ENCODE data around the gene VPS18. TPM values are rescaled to one million over a fixed set of nuclear protein-coding genes. Genes with fewer than 3 reads are reported as not detected.

VPS18 gene
- total RNA-seq, 2 experiments from 2014 or later = 20.1 to 21.2 TPM

- ATAC-seq (ENCODE audit: low read depth) (peak; percentile 27), DNase-seq (peak; percentile 55)
- no peaks in the 10 kb centered on the region for H3K9me3 Mint-ChIP-seq
- no peak overlapping the region for H3K27ac Mint-ChIP-seq
- H3K4me3 Mint-ChIP-seq = peak overlapping the region; percentile 19
- POLR2A ChIA-PET = interaction anchor here (2.8 kb wide), 1 partner anchor 15 kb away, joined by 11 read pairs; no protein-coding TSS in a partner anchor
- no peaks in the 10 kb centered on the region for H3K36me3 Mint-ChIP-seq
- peaks cover 19% of the 10 kb centered on the region for H3K4me1 Mint-ChIP-seq
- H3K27me3 Mint-ChIP-seq = peaks cover 66% of the 10 kb centered on the region
Measured at GRCh38 chr15:40925863-40926658, 31.8 kb downstream of the VPS18 start.

- H3K27me3 Mint-ChIP-seq = peaks cover 75% of the 10 kb centered on the region
- POLR2A ChIA-PET = interaction anchor here (2.0 kb wide), 1 partner anchor 26 kb away, joined by 8 read pairs; the partner anchor contains the start of gene CHAC1
Measured at GRCh38 chr15:40926659-40927494, 32.6 kb downstream of the VPS18 start.

GRCh38 chr15:40927495-40927872 lies 33.2 kb downstream of the VPS18 start:
- no peak for DNase-seq
- peak overlapping the region; percentile 21 for H3K4me3 Mint-ChIP-seq
- H3K36me3 Mint-ChIP-seq = no peaks in the 10 kb centered on the region
- POLR2A ChIA-PET = interaction anchor here (2.0 to 3.6 kb wide), 2 partner anchors 14 to 26 kb away, joined by 8 to 14 read pairs; partner anchors contain the start of gene CHAC1
- no peak overlapping the region for H3K27ac Mint-ChIP-seq
- H3K9me3 Mint-ChIP-seq = no peaks in the 10 kb centered on the region
- peaks cover 79% of the 10 kb centered on the region for H3K27me3 Mint-ChIP-seq
- no peak for ATAC-seq (ENCODE audit: low read depth)
- H3K4me1 Mint-ChIP-seq = peaks cover 29% of the 10 kb centered on the region

More at GRCh38 chr15:40926659-40927494, 32.6 kb downstream of the VPS18 start:
- Mint-ChIP-seq H3K27ac (no peak overlapping the region), H3K4me1 (peaks cover 23% of the 10 kb centered on the region), H3K9me3 (no peaks in the 10 kb centered on the region), H3K36me3 (no peaks in the 10 kb centered on the region), H3K4me3 (peak overlapping the region; percentile 21)
- DNase-seq = no peak
- no peak for ATAC-seq (ENCODE audit: low read depth)

GRCh38 chr15:40927873-40928806 lies 33.9 kb downstream of the VPS18 start:
- no peaks in the 10 kb centered on the region for H3K36me3 Mint-ChIP-seq
- H3K9me3 Mint-ChIP-seq = no peaks in the 10 kb centered on the region
- H3K4me3 Mint-ChIP-seq = peak overlapping the region; percentile 51
- H3K27ac Mint-ChIP-seq = no peak overlapping the region
- ATAC-seq (ENCODE audit: low read depth) = no peak
- H3K27me3 Mint-ChIP-seq = peaks cover 79% of the 10 kb centered on the region
- DNase-seq = peak; percentile 56
- H3K4me1 Mint-ChIP-seq = peaks cover 29% of the 10 kb centered on the region
- POLR2A ChIA-PET = interaction anchor here (0.6 to 3.6 kb wide), 3 partner anchors 13 to 459 kb away, joined by 5 to 14 read pairs (median 8); partner anchors contain the start of gene CHAC1

DNA sequence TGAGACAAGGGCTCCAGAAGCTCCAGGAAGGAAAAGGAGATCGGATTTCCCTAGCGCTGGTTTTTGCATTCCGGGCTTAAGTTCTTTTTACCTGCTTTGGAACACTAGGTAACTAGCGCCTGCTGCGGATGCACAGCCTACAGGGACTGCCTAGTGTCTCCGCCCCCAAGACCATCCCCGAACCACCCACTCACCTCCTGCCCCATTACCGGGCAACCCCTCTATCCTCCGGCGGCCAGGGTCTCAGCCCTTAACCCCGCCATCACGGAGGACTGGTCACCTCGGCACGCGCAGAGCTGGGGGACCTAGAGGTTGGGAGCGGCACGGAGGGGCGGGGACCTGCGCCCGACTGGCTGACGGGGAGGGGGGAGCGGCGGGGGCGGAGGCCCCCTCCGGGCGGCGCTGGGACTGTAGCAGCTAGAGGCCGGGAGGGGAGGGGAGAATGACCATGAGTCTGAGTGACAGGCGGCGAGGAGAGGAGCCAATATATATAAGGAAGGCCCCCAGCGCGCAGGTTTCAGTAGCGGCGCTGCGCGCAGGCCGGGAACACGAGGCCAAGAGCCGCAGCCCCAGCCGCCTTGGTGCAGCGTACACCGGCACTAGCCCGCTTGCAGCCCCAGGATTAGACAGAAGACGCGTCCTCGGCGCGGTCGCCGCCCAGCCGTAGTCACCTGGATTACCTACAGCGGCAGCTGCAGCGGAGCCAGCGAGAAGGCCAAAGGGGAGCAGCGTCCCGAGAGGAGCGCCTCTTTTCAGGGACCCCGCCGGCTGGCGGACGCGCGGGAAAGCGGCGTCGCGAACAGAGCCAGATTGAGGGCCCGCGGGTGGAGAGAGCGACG lies 34.8 kb downstream of the VPS18 start, which contains the start of gene DLL4:
Gene DLL4 (plus strand): TSS at position 520 of the 839 bp plus-strand sequence. CDS start 329 bp downstream, outside the sequence.
- ATAC-seq (ENCODE audit: low read depth) = peak; percentile 37
- Mint-ChIP-seq H3K27me3 (peaks cover 79% of the 10 kb centered on the region), H3K27ac (no peak within 1 kb of the TSS), H3K36me3 (no peaks in the 10 kb centered on the region), H3K4me1 (peaks cover 31% of the 10 kb centered on the region), H3K4me3 (peak within 1 kb of the TSS; percentile 72), H3K9me3 (no peaks in the 10 kb centered on the region)
- POLR2A ChIA-PET = interaction anchor here (1.1 to 3.6 kb wide), 3 partner anchors 12 to 24 kb away, joined by 3 to 14 read pairs (median 8); partner anchors contain the start of gene CHAC1
- peak; percentile 63 for DNase-seq

- no peak for ATAC-seq (ENCODE audit: low read depth)
- Mint-ChIP-seq H3K4me1 (peaks cover 31% of the 10 kb centered on the region), H3K4me3 (peak overlapping the region; percentile 72), H3K27me3 (peaks cover 72% of the 10 kb centered on the region), H3K36me3 (no peaks in the 10 kb centered on the region), H3K27ac (no peak overlapping the region), H3K9me3 (no peaks in the 10 kb centered on the region)
- POLR2A ChIA-PET = interaction anchor here (1.1 to 3.6 kb wide), 3 partner anchors 12 to 24 kb away, joined by 3 to 14 read pairs (median 8); partner anchors contain the start of gene CHAC1
- no peak for DNase-seq
Measured at GRCh38 chr15:40929660-40930429, 35.6 kb downstream of the VPS18 start.

DNA sequence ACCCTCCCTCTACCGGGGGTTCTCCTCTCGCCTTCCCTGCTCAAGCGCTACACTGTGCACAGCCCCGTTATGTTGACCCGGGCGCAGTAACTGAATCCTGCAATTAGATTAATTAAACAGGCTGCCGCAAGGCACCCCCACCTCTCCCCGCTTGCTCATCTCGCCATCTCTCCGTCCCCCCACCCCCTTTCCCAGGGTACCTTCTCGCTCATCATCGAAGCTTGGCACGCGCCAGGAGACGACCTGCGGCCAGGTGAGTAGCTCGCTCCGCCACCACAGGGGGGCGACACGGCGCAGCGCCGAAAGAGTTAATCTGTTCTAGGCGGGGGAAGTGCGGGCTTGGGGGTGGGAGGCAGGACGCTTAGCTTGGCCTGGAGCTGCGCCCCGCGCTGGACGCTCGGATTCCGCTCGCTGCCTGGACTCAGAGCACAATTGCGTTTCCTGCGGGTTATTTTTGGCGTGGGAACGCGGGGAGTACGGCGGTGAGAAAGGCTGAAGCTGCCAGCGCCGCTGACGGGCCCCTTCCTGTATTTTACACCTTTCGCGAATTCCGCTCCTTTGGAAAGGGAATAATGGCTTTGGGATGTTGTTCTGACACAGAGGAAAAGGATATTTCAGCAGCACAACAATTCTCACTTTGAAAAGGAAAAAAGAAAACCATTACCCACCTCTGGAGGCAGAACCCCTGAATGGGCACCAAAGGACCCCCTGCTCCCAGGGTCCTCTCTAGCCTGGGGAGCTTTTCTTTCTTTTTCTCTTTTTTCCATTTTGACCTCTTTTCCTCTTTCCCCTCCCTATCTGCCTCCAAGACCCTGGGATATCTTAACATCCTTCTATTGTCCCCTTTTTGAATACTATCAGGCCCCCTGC lies 36.4 kb downstream of the VPS18 start:
- peak overlapping the region; percentile 72 for H3K4me3 Mint-ChIP-seq
- no peaks in the 10 kb centered on the region for H3K9me3 Mint-ChIP-seq
- H3K27ac Mint-ChIP-seq = no peak overlapping the region
- DNase-seq (peak; percentile 71), ATAC-seq (ENCODE audit: low read depth) (no peak)
- H3K27me3 Mint-ChIP-seq = peaks cover 65% of the 10 kb centered on the region
- POLR2A ChIA-PET = interaction anchor here (2.4 to 3.6 kb wide), 2 partner anchors 11 to 22 kb away, joined by 8 to 14 read pairs; partner anchors contain the start of gene CHAC1
- H3K4me1 Mint-ChIP-seq = peaks cover 31% of the 10 kb centered on the region
- H3K36me3 Mint-ChIP-seq = no peaks in the 10 kb centered on the region

DNA sequence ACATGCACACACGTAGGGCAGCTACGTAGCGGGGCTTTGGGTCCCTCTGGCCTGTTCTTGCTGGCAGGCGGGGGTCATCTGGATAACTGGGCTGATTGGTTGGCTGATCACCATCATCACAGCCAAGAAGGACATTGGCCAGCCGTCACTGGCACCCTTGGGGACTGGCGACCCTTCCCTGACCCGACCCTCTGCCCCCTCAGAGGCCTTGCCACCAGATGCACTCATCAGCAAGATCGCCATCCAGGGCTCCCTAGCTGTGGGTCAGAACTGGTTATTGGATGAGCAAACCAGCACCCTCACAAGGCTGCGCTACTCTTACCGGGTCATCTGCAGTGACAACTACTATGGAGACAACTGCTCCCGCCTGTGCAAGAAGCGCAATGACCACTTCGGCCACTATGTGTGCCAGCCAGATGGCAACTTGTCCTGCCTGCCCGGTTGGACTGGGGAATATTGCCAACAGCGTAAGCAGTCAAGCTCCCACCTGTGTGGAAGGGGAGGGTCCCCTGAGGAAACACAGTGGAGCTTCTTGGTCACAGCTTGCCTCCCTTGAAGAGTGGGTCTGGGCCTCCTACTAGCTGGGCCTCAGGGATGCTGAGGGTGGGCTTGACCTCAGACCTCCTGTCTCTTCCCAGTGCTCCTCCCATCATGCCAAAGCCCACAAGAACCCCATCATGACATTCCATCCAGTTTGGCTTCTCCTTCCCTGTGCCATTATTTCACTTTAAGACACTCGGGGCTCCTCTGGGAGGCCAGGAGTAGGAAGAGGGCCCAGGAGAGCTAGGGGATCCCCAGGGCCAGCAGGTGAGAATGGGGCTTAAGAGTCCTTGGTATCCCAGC lies 37.3 kb downstream of the VPS18 start:
- Mint-ChIP-seq H3K9me3 (no peaks in the 10 kb centered on the region), H3K27ac (no peak overlapping the region), H3K4me3 (peak overlapping the region; percentile 39), H3K27me3 (peaks cover 57% of the 10 kb centered on the region), H3K36me3 (no peaks in the 10 kb centered on the region), H3K4me1 (peaks cover 31% of the 10 kb centered on the region)
- ATAC-seq (ENCODE audit: low read depth) = no peak
- POLR2A ChIA-PET = interaction anchor here (0.7 to 2.4 kb wide), 3 partner anchors 10 to 28 kb away, joined by 3 to 8 read pairs (median 4); partner anchors contain the start of gene CHAC1
- DNase-seq = no peak

DNA sequence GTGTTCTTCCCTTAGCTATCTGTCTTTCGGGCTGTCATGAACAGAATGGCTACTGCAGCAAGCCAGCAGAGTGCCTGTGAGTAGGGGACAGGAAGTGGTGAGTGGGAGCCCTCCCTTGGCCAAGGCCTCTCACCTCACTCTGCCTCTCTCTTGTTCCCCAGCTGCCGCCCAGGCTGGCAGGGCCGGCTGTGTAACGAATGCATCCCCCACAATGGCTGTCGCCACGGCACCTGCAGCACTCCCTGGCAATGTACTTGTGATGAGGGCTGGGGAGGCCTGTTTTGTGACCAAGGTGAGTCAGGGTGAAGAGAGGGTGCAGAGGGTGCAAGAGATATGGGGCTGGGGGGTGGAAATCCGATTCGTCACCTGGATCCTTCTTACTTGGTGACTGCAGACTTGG lies 37.9 kb downstream of the VPS18 start:
- ATAC-seq (ENCODE audit: low read depth) (peak; percentile 28), DNase-seq (no peak)
- Mint-ChIP-seq H3K27me3 (peaks cover 51% of the 10 kb centered on the region), H3K4me3 (no peak overlapping the region), H3K36me3 (no peaks in the 10 kb centered on the region), H3K9me3 (no peaks in the 10 kb centered on the region), H3K4me1 (peaks cover 29% of the 10 kb centered on the region), H3K27ac (no peak overlapping the region)
- POLR2A ChIA-PET = interaction anchor here (0.7 to 2.4 kb wide), 3 partner anchors 10 to 29 kb away, joined by 3 to 8 read pairs (median 4); partner anchors contain the start of gene CHAC1
